Subcutaneous abdominal adipose tissue (tissue), 5 donors: ENCODE results near the gene CCSER1.

ENCODE experiments used
- H3K27ac ChIP-seq: one replicate; pipeline ENCODE4 v1.7.0; 2013; ENCODE audit warnings: low read depth, mild to moderate bottlenecking, inconsistent platforms, low read length, moderate library complexity
- H3K27me3 ChIP-seq, 5 donors: one replicate each; pipeline ENCODE4 v1.7.0; 2013; ENCODE audit warnings: low read length in 5 of 5, inconsistent platforms in 1 of 5; ENCODE audit not compliant: control insufficient read depth in 5 of 5, insufficient read depth in 4 of 5
- H3K36me3 ChIP-seq, 5 donors: one replicate each; pipeline ENCODE4 v1.7.0; 2013; ENCODE audit warnings: low read length in 5 of 5; ENCODE audit not compliant: control insufficient read depth in 5 of 5, insufficient read depth in 5 of 5
- H3K4me1 ChIP-seq, 5 donors: one replicate each; pipeline ENCODE4 v1.7.0; 2013; ENCODE audit warnings: low read length in 5 of 5, mild to moderate bottlenecking in 3 of 5, moderate library complexity in 1 of 5; ENCODE audit not compliant: control insufficient read depth in 5 of 5, insufficient read depth in 5 of 5
- H3K4me3 ChIP-seq, 5 donors: one replicate each; pipeline ENCODE4 v1.7.0; 2013; ENCODE audit warnings: low read length in 5 of 5, low read depth in 1 of 5
- H3K9ac ChIP-seq, 5 donors: one replicate each; pipeline ENCODE4 v1.7.0; 2013; ENCODE audit warnings: low read length in 5 of 5, mild to moderate bottlenecking in 4 of 5, moderate library complexity in 3 of 5
- H3K9me3 ChIP-seq, 5 donors: one replicate each; pipeline ENCODE4 v1.7.0; 2013; ENCODE audit warnings: low read length in 5 of 5; ENCODE audit not compliant: control insufficient read depth in 5 of 5
- donor health status: healthy.
- donor health status: healthy.
- donor health status: healthy.
- donor health status: healthy.
- donor health status: healthy.

CCSER1 gene

GRCh38 chr4:90186229-90186628 lies 59.0 kb downstream of the CCSER1 start:
- no peaks in the 10 kb centered on the region for H3K4me1 ChIP-seq
- H3K4me3 ChIP-seq = no peak overlapping the region
- H3K9ac ChIP-seq = no peak overlapping the region
- H3K27ac ChIP-seq = no peak overlapping the region
- no peaks in the 10 kb centered on the region for H3K9me3 ChIP-seq
- no peaks in the 10 kb centered on the region for H3K36me3 ChIP-seq
- no peaks in the 10 kb centered on the region for H3K27me3 ChIP-seq

- H3K9ac ChIP-seq = no peak overlapping the region
- H3K4me3 ChIP-seq = no peak overlapping the region
- no peak overlapping the region for H3K27ac ChIP-seq
- no peaks in the 10 kb centered on the region for H3K36me3 ChIP-seq
- H3K9me3 ChIP-seq = no peaks in the 10 kb centered on the region
- no peaks in the 10 kb centered on the region for H3K27me3 ChIP-seq
- no peaks in the 10 kb centered on the region for H3K4me1 ChIP-seq
These were observed 60.1 kb downstream of the CCSER1 start for GRCh38 chr4:90187148-90187884.

GRCh38 chr4:90189178-90189577 lies 62.0 kb downstream of the CCSER1 start:
- Histone ChIP-seq H3K9ac (no peak overlapping the region), H3K4me1 (no peaks in the 10 kb centered on the region), H3K36me3 (no peaks in the 10 kb centered on the region), H3K4me3 (no peak overlapping the region), H3K9me3 (no peaks in the 10 kb centered on the region), H3K27ac (no peak overlapping the region), H3K27me3 (no peaks in the 10 kb centered on the region)

GRCh38 chr4:90189946-90190345 lies 62.8 kb downstream of the CCSER1 start:
- H3K9me3 ChIP-seq = no peaks in the 10 kb centered on the region
- no peak overlapping the region for H3K9ac ChIP-seq
- H3K4me1 ChIP-seq = no peaks in the 10 kb centered on the region
- H3K4me3 ChIP-seq = no peak overlapping the region
- no peaks in the 10 kb centered on the region for H3K27me3 ChIP-seq
- no peaks in the 10 kb centered on the region for H3K36me3 ChIP-seq
- H3K27ac ChIP-seq = no peak overlapping the region

GRCh38 chr4:90190525-90190924 lies 63.3 kb downstream of the CCSER1 start:
- H3K9me3 ChIP-seq = no peaks in the 10 kb centered on the region
- no peaks in the 10 kb centered on the region for H3K4me1 ChIP-seq
- H3K36me3 ChIP-seq = no peaks in the 10 kb centered on the region
- no peaks in the 10 kb centered on the region for H3K27me3 ChIP-seq
- no peak overlapping the region for H3K27ac ChIP-seq
- no peak overlapping the region for H3K9ac ChIP-seq
- H3K4me3 ChIP-seq = no peak overlapping the region

GRCh38 chr4:90198086-90198847 lies 71.1 kb downstream of the CCSER1 start:
- H3K27ac ChIP-seq = no peak overlapping the region
- no peaks in the 10 kb centered on the region for H3K36me3 ChIP-seq
- H3K9me3 ChIP-seq = no peaks in the 10 kb centered on the region
- no peak overlapping the region for H3K4me3 ChIP-seq
- H3K27me3 ChIP-seq = no peaks in the 10 kb centered on the region
- no peak overlapping the region for H3K9ac ChIP-seq
- H3K4me1 ChIP-seq = no peaks in the 10 kb centered on the region

GRCh38 chr4:90207887-90208454 lies 80.8 kb downstream of the CCSER1 start:
- Histone ChIP-seq H3K9me3 (peaks cover 0 to 3% (median 0%) of the 10 kb centered on the region in 5 donors), H3K4me3 (no peak overlapping the region), H3K27ac (no peak overlapping the region), H3K4me1 (peaks cover 0 to 26% (median 2%) of the 10 kb centered on the region in 5 donors), H3K9ac (no peak overlapping the region), H3K27me3 (no peaks in the 10 kb centered on the region), H3K36me3 (no peaks in the 10 kb centered on the region)

GRCh38 chr4:90209922-90210321 lies 82.7 kb downstream of the CCSER1 start:
- Histone ChIP-seq H3K4me1 (peaks cover 0 to 26% (median 2%) of the 10 kb centered on the region in 5 donors), H3K9me3 (no peaks in the 10 kb centered on the region), H3K36me3 (no peaks in the 10 kb centered on the region), H3K27me3 (no peaks in the 10 kb centered on the region), H3K4me3 (peak overlapping the region in 1 of 5 donors; percentile 18), H3K9ac (peak overlapping the region in 1 of 5 donors; percentile 35), H3K27ac (peak overlapping the region; percentile 81)

- H3K36me3 ChIP-seq = no peaks in the 10 kb centered on the region
- peak overlapping the region; percentile 81 for H3K27ac ChIP-seq
- H3K27me3 ChIP-seq = no peaks in the 10 kb centered on the region
- H3K9ac ChIP-seq = peak overlapping the region in 1 of 5 donors; percentile 13
- H3K4me3 ChIP-seq = no peak overlapping the region
- H3K4me1 ChIP-seq = peaks cover 0 to 29% (median 2%) of the 10 kb centered on the region in 5 donors
- no peaks in the 10 kb centered on the region for H3K9me3 ChIP-seq
These were observed 84.0 kb downstream of the CCSER1 start for GRCh38 chr4:90211174-90211573.

GRCh38 chr4:90215286-90215685 lies 88.1 kb downstream of the CCSER1 start:
- Histone ChIP-seq H3K4me1 (peaks cover 0 to 19% (median 0%) of the 10 kb centered on the region in 5 donors), H3K9me3 (no peaks in the 10 kb centered on the region), H3K9ac (no peak overlapping the region), H3K27ac (no peak overlapping the region), H3K36me3 (no peaks in the 10 kb centered on the region), H3K27me3 (no peaks in the 10 kb centered on the region), H3K4me3 (no peak overlapping the region)
